PC-9 (cell line): ENCODE results near the gene E2F4. TPM values are rescaled to one million over a fixed set of nuclear protein-coding genes. Genes with fewer than 3 reads are reported as not detected.

ENCODE experiments used
- BruUV-seq: library from RNA; stranded (reverse); fragments of 400-500 nt; replicated peaks from 2 replicates; lab custom pipeline; 2021; lab: Mats Ljungman, UMichigan
- CTCF ChIA-PET: fragments of 300-600 bp; sonication (Branson Sonifier 250); formaldehyde crosslinking; loops from one replicate; lab custom pipeline; 2022; ENCODE audit warnings: antibody characterized with exemption; lab: Charles Lee
- POLR2A ChIA-PET: fragments of 300-600 bp; sonication (Branson Sonifier 250); formaldehyde crosslinking; loops from one replicate; lab custom pipeline; 2022; ENCODE audit warnings: antibody characterized with exemption; ENCODE audit not compliant: unreplicated experiment; lab: Charles Lee
- DNase-seq, 2 experiments: peaks; one replicate each; pipeline versions ENCODE4 v3.0.0 to v3.0.0-alpha.2; 2015 to 2022; ENCODE audit warnings: mixed read lengths in 1 of 2
- H2AFZ ChIP-seq: fragments of 200-600 bp; sonication (generic); 2 replicates; pipeline ENCODE4 v1.8.1; 2017; ENCODE audit warnings: antibody characterized with exemption
- H3F3A ChIP-seq: fragments of 200-600 bp; sonication (generic); 2 replicates; pipeline ENCODE4 v1.8.1; 2017; ENCODE audit warnings: antibody characterized with exemption, mild to moderate bottlenecking, low read depth; ENCODE audit not compliant: insufficient read depth
- H3K27ac ChIP-seq: fragments of 200-600 bp; sonication (generic); 2 replicates; pipeline ENCODE4 v1.6.1; 2016; ENCODE audit warnings: mixed run types
- H3K27me3 ChIP-seq: fragments of 200-600 bp; sonication (generic); 2 replicates; pipeline ENCODE4 v1.6.1; 2016; ENCODE audit warnings: low read depth, mixed run types; ENCODE audit not compliant: insufficient read depth
- H3K36me3 ChIP-seq: fragments of 200-600 bp; sonication (generic); 2 replicates; pipeline ENCODE4 v1.6.1; 2016; ENCODE audit warnings: low read depth, mixed run types
- H3K4me1 ChIP-seq: fragments of 200-600 bp; sonication (generic); replicated peaks from 2 replicates; pipeline ENCODE4 v1.6.1; 2016; ENCODE audit warnings: mixed run types; ENCODE audit not compliant: insufficient read depth
- H3K4me2 ChIP-seq: fragments of 200-600 bp; sonication (generic); 2 replicates; pipeline ENCODE4 v1.6.1; 2017; ENCODE audit warnings: mixed run types
- H3K4me3 ChIP-seq: fragments of 200-600 bp; sonication (generic); 2 replicates; pipeline ENCODE4 v1.6.1; 2016; ENCODE audit warnings: mixed run types
- H3K79me2 ChIP-seq: fragments of 200-600 bp; sonication (generic); 2 replicates; pipeline ENCODE4 v1.6.1; 2017; ENCODE audit warnings: low read depth, mixed run types
- H3K9me2 ChIP-seq: fragments of 200-600 bp; sonication (generic); 2 replicates; pipeline ENCODE4 v1.8.1; 2017; ENCODE audit warnings: mild to moderate bottlenecking; ENCODE audit not compliant: insufficient read depth
- H3K9me3 ChIP-seq: fragments of 200-600 bp; sonication (generic); 2 replicates; pipeline ENCODE4 v1.8.1; 2016; ENCODE audit warnings: low read depth; ENCODE audit not compliant: insufficient read depth
- H4K20me1 ChIP-seq: fragments of 200-600 bp; sonication (generic); 2 replicates; pipeline ENCODE4 v1.8.1; 2017; ENCODE audit not compliant: insufficient read depth
- CTCF ChIP-seq: fragments of 200-600 bp; sonication (generic); conservative IDR thresholded peaks from 2 replicates; pipeline ENCODE4 v1.6.1; 2017; ENCODE audit warnings: mixed run types, antibody characterized with exemption, mild to moderate bottlenecking, moderate library complexity
- EZH2 ChIP-seq: fragments of 200-600 bp; sonication (generic); IDR thresholded peaks from 2 replicates; pipeline ENCODE4 v1.8.0; 2017; ENCODE audit warnings: antibody characterized with exemption, low read depth
- intact Hi-C: fragments of 100-400 bp; cut with micrococcal nuclease; formaldehyde crosslinking; loops from one replicate; pipeline ENCODE4 v1.10.0; 2022; ENCODE audit not compliant: unreplicated experiment
- total RNA-seq: library from RNA; stranded (reverse); gene quantifications from 2 replicates; pipeline ENCODE4 v1.2.3, GENCODE V29; 2021

The E2F4 gene
- total RNA-seq, 1 experiment from 2014 or later: 78.4 TPM

DNA sequence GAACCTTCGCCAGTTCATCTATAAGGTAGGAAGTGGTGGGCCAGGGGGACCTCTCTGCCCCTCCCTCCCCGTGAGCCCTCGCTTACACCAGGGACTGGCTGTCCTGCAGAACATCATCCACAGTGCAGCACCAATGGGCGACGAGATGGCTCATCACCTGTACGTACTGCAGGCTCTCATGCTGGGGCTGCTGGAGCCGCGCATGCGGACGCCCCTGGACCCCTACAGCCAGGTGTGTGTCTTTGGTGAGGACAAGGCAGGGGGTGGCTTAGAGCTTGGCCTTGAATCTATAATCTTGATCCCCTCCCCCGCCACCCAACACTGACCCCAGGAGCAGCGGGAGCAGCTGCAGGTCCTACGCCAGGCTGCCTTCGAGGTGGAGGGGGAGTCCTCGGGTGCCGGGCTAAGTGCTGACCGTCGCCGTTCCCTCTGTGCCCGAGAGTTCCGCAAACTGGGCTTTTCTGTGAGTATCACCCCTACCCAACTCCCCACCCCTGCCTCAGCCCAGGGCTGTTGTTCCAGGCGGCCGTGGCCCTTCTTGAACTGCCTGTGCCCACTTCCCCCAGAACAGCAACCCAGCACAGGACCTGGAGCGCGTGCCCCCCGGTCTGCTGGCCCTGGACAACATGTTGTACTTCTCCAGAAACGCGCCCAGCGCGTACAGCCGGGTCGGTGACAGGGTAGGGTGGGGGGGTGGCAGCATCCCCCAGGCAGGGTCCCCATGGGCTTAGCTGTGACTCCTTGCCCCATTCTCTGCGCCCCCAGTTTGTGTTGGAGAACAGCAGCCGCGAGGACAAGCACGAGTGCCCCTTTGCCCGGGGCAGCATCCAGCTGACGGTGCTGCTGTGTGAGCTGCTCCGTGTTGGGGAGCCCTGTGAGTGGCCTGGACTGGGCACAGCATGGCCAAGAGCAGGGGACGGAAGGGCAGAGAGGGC lies 9.7 kb downstream of the E2F4 start:
- H3K4me1 ChIP-seq: peaks cover 44% of the 10 kb centered on the region
- H3K9me2 ChIP-seq: no peaks in the 10 kb centered on the region
- H3K27ac ChIP-seq: no peak overlapping the region
- no TSS peak for BruUV-seq
- no peaks in the 10 kb centered on the region for H3K9me3 ChIP-seq
- peaks cover 46% of the 10 kb centered on the region for H3F3A ChIP-seq
- no peak overlapping the region for H3K4me3 ChIP-seq
- H3K4me2 ChIP-seq: no peak overlapping the region
- no peak for TF ChIP-seq EZH2
- TF ChIP-seq CTCF: no peak
- no peak for DNase-seq
- ChIA-PET POLR2A (interaction anchor here (0.6 to 0.7 kb wide), 2 partner anchors 64 to 191 kb away, joined by 4 to 5 read pairs; partner anchors contain the start of gene TPPP3), CTCF (interaction anchor here (0.7 kb wide), 3 partner anchors 9 to 45 kb away, joined by 3 to 8 read pairs (median 6); no protein-coding TSS in a partner anchor)
- intact Hi-C loops: no loop called here
- no peak overlapping the region for H2AFZ ChIP-seq
- no peaks in the 10 kb centered on the region for H3K27me3 ChIP-seq
- H4K20me1 ChIP-seq: peaks cover 11% of the 10 kb centered on the region; the same call in 1 of the 2 replicates
- H3K36me3 ChIP-seq: 0 out of 2 replicates have a peak, but pooled peaks cover 4% of the 10 kb centered on the region
- H3K79me2 ChIP-seq: peaks cover 16% of the 10 kb centered on the region

- ChIA-PET CTCF (interaction anchor here (0.7 kb wide), 1 partner anchor 44 kb away, joined by 6 read pairs; no protein-coding TSS in a partner anchor), POLR2A (interaction anchor here (0.5 to 0.6 kb wide), 2 partner anchors 39 to 63 kb away, joined by 4 to 5 read pairs; no protein-coding TSS in a partner anchor)
- Histone ChIP-seq H3K79me2 (peaks cover 16% of the 10 kb centered on the region), H3K4me3 (no peak overlapping the region), H2AFZ (no peak overlapping the region), H3K9me2 (no peaks in the 10 kb centered on the region), H3K4me1 (peaks cover 44% of the 10 kb centered on the region), H3K27ac (no peak overlapping the region), H3F3A (peaks cover 46% of the 10 kb centered on the region), H3K27me3 (no peaks in the 10 kb centered on the region), H3K36me3 (0 out of 2 replicates have a peak, but pooled peaks cover 3% of the 10 kb centered on the region), H3K4me2 (no peak overlapping the region), H4K20me1 (peaks cover 11% of the 10 kb centered on the region; the same call in 1 of the 2 replicates), H3K9me3 (no peaks in the 10 kb centered on the region)
- no peak for DNase-seq
- intact Hi-C loops: no loop called here
- no TSS peak for BruUV-seq
- no peak for TF ChIP-seq CTCF
- TF ChIP-seq EZH2: no peak
These were observed 10.5 kb downstream of the E2F4 start for GRCh38 chr16:67202426-67202825.

DNA sequence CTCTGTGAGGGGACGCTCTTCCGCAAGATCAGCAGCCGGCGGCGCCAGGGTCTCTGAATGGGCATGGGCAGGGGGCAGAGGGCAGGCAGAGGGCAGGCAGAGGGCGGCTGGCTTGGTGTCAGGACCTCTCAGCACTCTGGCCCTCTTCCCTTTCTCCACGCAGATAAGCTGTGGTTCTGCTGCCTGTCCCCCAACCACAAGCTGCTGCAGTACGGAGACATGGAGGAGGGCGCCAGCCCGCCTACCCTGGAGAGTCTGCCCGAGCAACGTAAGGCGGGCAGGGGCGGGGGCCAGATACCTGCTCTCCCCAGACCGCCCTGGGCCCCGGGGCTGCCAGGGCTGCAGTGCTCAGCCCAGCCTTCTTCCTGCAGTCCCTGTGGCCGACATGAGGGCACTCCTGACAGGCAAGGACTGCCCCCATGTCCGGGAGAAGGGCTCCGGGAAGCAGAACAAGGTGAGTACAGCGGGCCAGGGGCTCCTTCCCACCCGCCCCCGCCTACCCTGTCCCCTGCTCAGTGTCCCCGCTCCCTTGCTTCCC lies 11.1 kb downstream of the E2F4 start:
- H3K9me2 ChIP-seq: no peaks in the 10 kb centered on the region
- peaks cover 44% of the 10 kb centered on the region for H3K4me1 ChIP-seq
- no peak overlapping the region for H3K4me2 ChIP-seq
- CTCF ChIA-PET: no interaction called here
- H3K36me3 ChIP-seq: 0 out of 2 replicates have a peak, but pooled peaks cover 3% of the 10 kb centered on the region
- H3K27me3 ChIP-seq: no peaks in the 10 kb centered on the region
- BruUV-seq: no TSS peak
- peaks cover 16% of the 10 kb centered on the region for H3K79me2 ChIP-seq
- intact Hi-C loops: no loop called here
- POLR2A ChIA-PET: interaction anchor here (0.5 kb wide), 1 partner anchor 39 kb away, joined by 4 read pairs; no protein-coding TSS in a partner anchor
- no peak overlapping the region for H2AFZ ChIP-seq
- H4K20me1 ChIP-seq: peaks cover 5% of the 10 kb centered on the region; the same call in 1 of the 2 replicates
- H3K27ac ChIP-seq: no peak overlapping the region
- DNase-seq: no peak
- no peak for TF ChIP-seq CTCF
- no peak for TF ChIP-seq EZH2
- H3K4me3 ChIP-seq: no peak overlapping the region
- no peaks in the 10 kb centered on the region for H3K9me3 ChIP-seq
- peaks cover 45% of the 10 kb centered on the region for H3F3A ChIP-seq
